Mucosa of rectum (tissue), 2 donors: Measurements from ENCODE around the gene GPC1.

Experiments
- H3K27ac ChIP-seq, 2 donors: one replicate each; pipeline ENCODE4 v1.7.0; 2013; ENCODE audit warnings: inconsistent platforms in 2 of 2, low read depth in 2 of 2, low read length in 2 of 2
- H3K27me3 ChIP-seq, 2 donors: one replicate each; pipeline ENCODE4 v1.7.0; 2013; ENCODE audit warnings: low read length in 2 of 2; ENCODE audit not compliant: control insufficient read depth in 2 of 2, insufficient read depth in 2 of 2
- H3K36me3 ChIP-seq, 2 donors: one replicate each; pipeline ENCODE4 v1.7.0; 2013; ENCODE audit warnings: low read length in 2 of 2; ENCODE audit not compliant: control insufficient read depth in 2 of 2, insufficient read depth in 2 of 2
- H3K4me1 ChIP-seq, 2 donors: one replicate each; pipeline ENCODE4 v1.7.0; 2013; ENCODE audit warnings: low read length in 2 of 2, mild to moderate bottlenecking in 1 of 2; ENCODE audit not compliant: control insufficient read depth in 2 of 2, insufficient read depth in 2 of 2
- H3K4me3 ChIP-seq, 2 donors: one replicate each; pipeline ENCODE4 v1.7.0; 2013; ENCODE audit warnings: low read length in 2 of 2
- H3K9ac ChIP-seq, 2 donors: one replicate each; pipeline ENCODE4 v1.7.0; 2013; ENCODE audit warnings: low read length in 2 of 2, low read depth in 1 of 2, mild to moderate bottlenecking in 1 of 2
- H3K9me3 ChIP-seq, 2 donors: one replicate each; pipeline ENCODE4 v1.7.0; 2013; ENCODE audit warnings: low read length in 2 of 2; ENCODE audit not compliant: control insufficient read depth in 2 of 2
- donor health status: healthy.
- donor health status: Normal muscosa, but diverticular disease.

Gene GPC1

GRCh38 chr2:240405133-240405532 is 30.3 kb upstream of the GPC1 start:
- H3K4me1 ChIP-seq = no peaks in the 10 kb centered on the region

GRCh38 chr2:240405684-240406313 is 29.7 kb upstream of the GPC1 start:
- Histone ChIP-seq H3K36me3 (no peaks in the 10 kb centered on the region), H3K4me3 (no peak overlapping the region), H3K9ac (no peak overlapping the region), H3K4me1 (no peaks in the 10 kb centered on the region), H3K27ac (no peak overlapping the region), H3K9me3 (no peaks in the 10 kb centered on the region), H3K27me3 (peaks cover 0 to 4% of the 10 kb centered on the region in 2 donors)

More at GRCh38 chr2:240405133-240405532, 30.3 kb upstream of the GPC1 start:
- Histone ChIP-seq H3K27ac (no peak overlapping the region), H3K9ac (no peak overlapping the region), H3K9me3 (no peaks in the 10 kb centered on the region), H3K4me3 (no peak overlapping the region), H3K36me3 (no peaks in the 10 kb centered on the region), H3K27me3 (peaks cover 0 to 4% of the 10 kb centered on the region in 2 donors)

GRCh38 chr2:240407090-240407489 is 28.4 kb upstream of the GPC1 start:
- Histone ChIP-seq H3K4me3 (no peak overlapping the region), H3K9me3 (no peaks in the 10 kb centered on the region), H3K4me1 (no peaks in the 10 kb centered on the region), H3K9ac (no peak overlapping the region), H3K36me3 (no peaks in the 10 kb centered on the region), H3K27me3 (peaks cover 0 to 4% of the 10 kb centered on the region in 2 donors), H3K27ac (no peak overlapping the region)

- Histone ChIP-seq H3K4me1 (no peaks in the 10 kb centered on the region), H3K27ac (no peak overlapping the region), H3K9ac (no peak overlapping the region), H3K36me3 (no peaks in the 10 kb centered on the region), H3K27me3 (peaks cover 0 to 4% of the 10 kb centered on the region in 2 donors), H3K4me3 (no peak overlapping the region), H3K9me3 (no peaks in the 10 kb centered on the region)
These were observed 25.5 kb upstream of the GPC1 start for GRCh38 chr2:240410004-240410403.

GRCh38 chr2:240410808-240411207 is 24.7 kb upstream of the GPC1 start:
- Histone ChIP-seq H3K9ac (no peak overlapping the region), H3K4me1 (no peaks in the 10 kb centered on the region), H3K27ac (no peak overlapping the region), H3K9me3 (no peaks in the 10 kb centered on the region), H3K27me3 (peaks cover 0 to 4% of the 10 kb centered on the region in 2 donors), H3K36me3 (no peaks in the 10 kb centered on the region), H3K4me3 (no peak overlapping the region)

GRCh38 chr2:240411261-240412160 is 24.0 kb upstream of the GPC1 start:
- H3K4me1 ChIP-seq = no peaks in the 10 kb centered on the region
- H3K4me3 ChIP-seq = no peak overlapping the region
- peaks cover 0 to 4% of the 10 kb centered on the region in 2 donors for H3K27me3 ChIP-seq
- H3K9ac ChIP-seq = no peak overlapping the region
- no peaks in the 10 kb centered on the region for H3K9me3 ChIP-seq
- no peaks in the 10 kb centered on the region for H3K36me3 ChIP-seq
- H3K27ac ChIP-seq = no peak overlapping the region

GRCh38 chr2:240412211-240412861 is 23.1 kb upstream of the GPC1 start:
- Histone ChIP-seq H3K4me1 (no peaks in the 10 kb centered on the region), H3K9ac (no peak overlapping the region), H3K36me3 (no peaks in the 10 kb centered on the region), H3K9me3 (no peaks in the 10 kb centered on the region), H3K27me3 (no peaks in the 10 kb centered on the region), H3K4me3 (no peak overlapping the region), H3K27ac (no peak overlapping the region)

- H3K9ac ChIP-seq = no peak overlapping the region
- no peak overlapping the region for H3K4me3 ChIP-seq
- H3K4me1 ChIP-seq = no peaks in the 10 kb centered on the region
- no peaks in the 10 kb centered on the region for H3K9me3 ChIP-seq
- H3K27me3 ChIP-seq = no peaks in the 10 kb centered on the region
- H3K27ac ChIP-seq = no peak overlapping the region
- no peaks in the 10 kb centered on the region for H3K36me3 ChIP-seq
These were observed 22.3 kb upstream of the GPC1 start for GRCh38 chr2:240412975-240413812.

GRCh38 chr2:240413813-240414429 is 21.5 kb upstream of the GPC1 start:
- H3K27ac ChIP-seq = no peak overlapping the region
- H3K9ac ChIP-seq = no peak overlapping the region
- no peaks in the 10 kb centered on the region for H3K27me3 ChIP-seq
- no peaks in the 10 kb centered on the region for H3K4me1 ChIP-seq
- no peaks in the 10 kb centered on the region for H3K36me3 ChIP-seq
- no peak overlapping the region for H3K4me3 ChIP-seq
- peaks cover 0 to under 1% of the 10 kb centered on the region in 2 donors for H3K9me3 ChIP-seq
